GM23338 (cell line): ENCODE measurements around the gene MINDY4.

Experiments
- CREB1 ChIP-seq: fragments of 250-450 bp; sonication (Bioruptor Pico); IDR thresholded peaks from 2 replicates; pipeline ENCODE4 v1.5.0; 2020; ENCODE audit warnings: low read depth, mild to moderate bottlenecking, moderate library complexity
- CTCF ChIP-seq, 2 experiments: fragments of 200-600 bp in 1 of 2; sonication (generic) in 1 of 2; conservative IDR thresholded peaks; 2 replicates each; pipeline versions ENCODE4 v1.5.1 to v1.6.1; 2016 to 2017; ENCODE audit warnings: antibody characterized with exemption in 2 of 2, low read depth in 2 of 2, mild to moderate bottlenecking in 2 of 2, moderate library complexity in 1 of 2
- ETS1 ChIP-seq: IDR thresholded peaks from 2 replicates; pipeline ENCODE4 v1.6.1; 2016; ENCODE audit warnings: antibody characterized with exemption
- EZH2 ChIP-seq: fragments of 200-600 bp; sonication (generic); IDR thresholded peaks from one replicate; pipeline ENCODE4 v1.8.0; 2017; ENCODE audit warnings: antibody characterized with exemption, mild to moderate bottlenecking, low read depth; ENCODE audit not compliant: unreplicated experiment
- EZH2phosphoT487 ChIP-seq: fragments of 200-600 bp; sonication (generic); IDR thresholded peaks from one replicate; pipeline ENCODE4 v1.8.1; 2018; ENCODE audit warnings: antibody characterized with exemption; ENCODE audit not compliant: unreplicated experiment
- JUNB ChIP-seq: IDR thresholded peaks from one replicate; pipeline ENCODE4 v1.6.1; 2016; ENCODE audit warnings: antibody characterized with exemption; ENCODE audit not compliant: unreplicated experiment
- NANOG ChIP-seq: IDR thresholded peaks from 2 replicates; pipeline ENCODE4 v1.6.1; 2016; ENCODE audit warnings: antibody characterized with exemption, borderline replicate concordance
- POLR2AphosphoS5 ChIP-seq: IDR thresholded peaks from 2 replicates; pipeline ENCODE4 v1.6.1; 2016; ENCODE audit warnings: antibody characterized with exemption, low read depth
- REST ChIP-seq: IDR thresholded peaks from one replicate; pipeline ENCODE4 v1.6.1; 2018; ENCODE audit warnings: antibody characterized with exemption; ENCODE audit not compliant: unreplicated experiment
- ZNF114 ChIP-seq: fragments of 250-450 bp; sonication (Bioruptor Pico); IDR thresholded peaks from 2 replicates; pipeline ENCODE4 v1.5.0; 2020; ENCODE audit warnings: mild to moderate bottlenecking, moderate library complexity
- ZNF331 ChIP-seq: fragments of 250-450 bp; sonication (Bioruptor Pico); IDR thresholded peaks from 2 replicates; pipeline ENCODE4 v1.5.0; 2020; ENCODE audit warnings: low read depth, mild to moderate bottlenecking, moderate library complexity

GRCh38 chr7:30888747-30889146, 117.5 kb downstream of the MINDY4 start:
- TF ChIP-seq EZH2, result no peak
- TF ChIP-seq POLR2AphosphoS5, result no peak
- TF ChIP-seq CTCF (conservative IDR thresholded peaks at IDR 0.05; ENCODE audit: low read depth in 2 of 2), result no peak
- TF ChIP-seq EZH2phosphoT487, result no peak
- no peak for TF ChIP-seq ETS1
- TF ChIP-seq ZNF114 (CRISPR knock-in tag), result no peak
- TF ChIP-seq CREB1 (CRISPR knock-in tag), result no peak
- no peak for TF ChIP-seq REST
- no peak for TF ChIP-seq JUNB
- TF ChIP-seq NANOG, result no peak
- TF ChIP-seq ZNF331 (CRISPR knock-in tag), result no peak
